ACHN (cell line): Measurements from ENCODE around the gene MCOLN2.

Experiments used
- DNase-seq: peaks from one replicate; pipeline ENCODE4 v3.0.0-alpha.2; 2015
- in situ Hi-C: cut with HindIII; loops from 2 replicates; pipeline ENCODE4 v1.10.0; 2017; ENCODE audit warnings: low sequenced_read_pairs, low pct_ligation_motif_present, low pct_unique_long_range_greater_than_20kb

The MCOLN2 gene

DNA sequence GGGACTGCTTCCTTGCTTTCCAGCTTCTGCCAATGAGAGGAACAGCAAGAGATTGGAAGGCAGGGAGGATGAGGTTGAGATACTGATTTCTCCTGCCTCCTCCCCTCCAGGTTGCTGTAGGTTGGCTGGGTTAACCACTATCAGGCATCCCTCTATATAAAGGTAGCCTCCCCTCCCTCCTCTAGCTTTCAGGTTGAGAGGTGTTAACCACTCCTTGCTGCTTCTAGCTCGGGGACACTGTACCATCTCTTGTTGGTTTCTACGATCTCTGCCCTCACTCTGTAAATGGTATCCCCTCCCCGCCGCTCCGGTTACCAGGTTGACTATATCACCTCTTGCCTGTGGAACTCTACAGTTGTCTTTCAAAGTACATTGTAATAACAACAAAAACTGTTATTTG, 120.6 kb downstream of the MCOLN2 start:
- in situ Hi-C loops = no loop called here
- DNase-seq = no peak
